A204.1 (cell line): ENCODE results near the gene KCND3.

Experiments used
- FAIRE-seq: peaks from 2 replicates; lab custom pipeline; 2012; peaks lifted over from hg19 to GRCh38; lab: Jason Lieb, UNC

KCND3 gene

GRCh38 chr1:111738436-111739193 lies 250.9 kb downstream of the KCND3 start:
- no peak for FAIRE-seq

DNA sequence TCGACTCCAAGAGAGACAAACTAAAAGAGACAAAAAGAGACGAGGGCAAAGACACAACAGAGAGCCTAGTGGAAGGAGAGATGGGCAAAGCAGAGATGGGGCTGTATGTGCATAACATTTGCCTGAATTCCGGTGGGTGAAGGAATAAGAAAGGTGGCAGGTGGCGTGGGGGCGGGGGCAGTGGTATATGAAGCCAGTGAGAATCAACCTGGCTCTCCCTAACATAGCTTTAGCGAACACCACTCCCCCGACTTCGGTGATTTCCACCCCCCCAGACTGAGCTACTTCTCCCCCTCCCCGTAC lies 251.4 kb downstream of the KCND3 start:
- no peak for FAIRE-seq

- FAIRE-seq = no peak
These were observed 252.0 kb downstream of the KCND3 start for GRCh38 chr1:111737216-111738132.

DNA sequence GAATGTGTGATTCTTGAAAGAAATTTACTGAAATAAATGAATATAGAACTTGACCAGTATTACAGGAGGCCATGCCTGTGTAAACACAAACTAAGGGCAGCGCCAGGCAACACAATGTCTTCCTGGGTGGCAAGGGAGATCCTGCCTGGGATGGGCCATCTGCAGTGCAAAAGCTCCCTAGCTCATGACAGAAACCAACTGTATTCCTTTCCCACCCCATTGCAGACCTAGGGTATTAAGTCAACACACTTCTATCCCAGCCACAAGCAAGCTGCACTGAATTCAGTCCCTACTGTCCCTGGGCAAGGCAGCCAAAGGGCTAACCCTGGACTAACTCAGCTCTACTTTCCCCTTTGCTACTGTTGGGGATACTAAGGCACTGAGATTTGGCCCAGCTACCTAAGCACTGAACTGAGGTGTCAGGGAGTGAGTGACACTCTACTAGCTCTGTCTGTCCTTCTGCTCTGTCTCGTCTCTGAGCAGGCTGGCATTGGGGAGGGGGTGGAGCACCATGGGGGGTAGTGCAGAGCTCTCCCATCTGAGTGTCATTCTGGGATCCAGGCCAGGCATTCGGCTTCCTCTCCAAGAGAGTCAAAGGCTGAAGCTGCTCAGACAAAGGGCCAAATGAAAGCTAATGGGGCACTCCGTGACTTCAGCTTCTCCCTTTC lies 252.8 kb downstream of the KCND3 start:
- no peak for FAIRE-seq

- FAIRE-seq = no peak
These were observed 253.5 kb downstream of the KCND3 start for GRCh38 chr1:111735858-111736544.

- FAIRE-seq = no peak
These were observed 254.1 kb downstream of the KCND3 start for GRCh38 chr1:111735321-111735720.

DNA sequence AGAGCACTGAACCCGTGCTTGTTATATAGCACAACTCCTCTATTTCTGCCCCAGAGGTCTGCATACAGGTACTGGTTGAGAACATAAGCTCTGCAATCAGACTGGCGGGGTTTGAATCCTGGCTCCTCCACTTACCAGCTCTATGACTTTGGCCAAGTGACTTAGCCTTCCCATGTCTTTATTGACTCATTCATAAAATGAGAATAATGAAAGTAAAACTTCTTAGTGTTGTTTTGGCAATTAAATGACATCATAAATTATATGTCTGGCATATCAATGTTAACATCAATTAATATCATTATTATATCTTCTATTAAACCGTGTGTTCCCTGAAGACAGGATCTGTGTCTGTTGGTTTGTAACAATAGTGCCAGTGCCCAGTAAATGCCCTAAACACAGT lies 254.6 kb downstream of the KCND3 start:
- no peak for FAIRE-seq

DNA sequence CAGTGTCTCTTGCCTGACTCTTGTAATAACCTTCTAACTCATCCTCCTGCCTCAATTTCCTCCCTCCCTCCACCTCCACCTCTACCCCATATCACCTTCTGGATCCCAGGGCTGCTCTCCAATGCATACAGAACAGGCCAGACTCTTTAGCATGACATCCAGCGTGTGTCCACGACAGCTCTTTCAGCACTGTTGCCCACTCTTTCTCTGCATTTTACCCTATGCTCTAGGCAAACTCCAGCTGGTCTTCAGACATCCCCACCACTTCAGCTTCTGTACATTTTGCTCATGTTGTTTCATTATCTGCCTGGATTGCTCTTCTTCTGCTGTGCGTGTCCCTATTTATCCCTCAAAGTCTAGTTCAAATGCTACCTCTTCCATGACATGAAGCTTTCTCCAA lies 255.0 kb downstream of the KCND3 start:
- FAIRE-seq = no peak

DNA sequence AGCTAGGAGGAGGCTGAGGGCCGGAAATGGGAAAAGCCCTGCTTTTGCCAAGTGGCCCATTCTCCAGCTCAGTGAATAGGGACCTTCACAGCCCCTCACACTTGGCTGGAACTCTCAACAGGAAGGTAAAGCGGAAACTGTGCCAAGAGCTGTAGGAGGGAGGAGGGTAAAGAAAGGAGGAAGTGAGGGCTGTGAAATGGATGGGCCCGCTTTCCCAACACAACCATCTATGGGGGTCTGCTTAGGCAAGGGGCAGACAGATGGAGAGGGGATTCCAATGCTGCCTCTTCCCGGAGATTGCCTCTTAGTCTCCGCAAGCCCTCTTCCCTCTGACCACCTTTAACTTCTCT lies 255.5 kb downstream of the KCND3 start:
- no peak for FAIRE-seq

DNA sequence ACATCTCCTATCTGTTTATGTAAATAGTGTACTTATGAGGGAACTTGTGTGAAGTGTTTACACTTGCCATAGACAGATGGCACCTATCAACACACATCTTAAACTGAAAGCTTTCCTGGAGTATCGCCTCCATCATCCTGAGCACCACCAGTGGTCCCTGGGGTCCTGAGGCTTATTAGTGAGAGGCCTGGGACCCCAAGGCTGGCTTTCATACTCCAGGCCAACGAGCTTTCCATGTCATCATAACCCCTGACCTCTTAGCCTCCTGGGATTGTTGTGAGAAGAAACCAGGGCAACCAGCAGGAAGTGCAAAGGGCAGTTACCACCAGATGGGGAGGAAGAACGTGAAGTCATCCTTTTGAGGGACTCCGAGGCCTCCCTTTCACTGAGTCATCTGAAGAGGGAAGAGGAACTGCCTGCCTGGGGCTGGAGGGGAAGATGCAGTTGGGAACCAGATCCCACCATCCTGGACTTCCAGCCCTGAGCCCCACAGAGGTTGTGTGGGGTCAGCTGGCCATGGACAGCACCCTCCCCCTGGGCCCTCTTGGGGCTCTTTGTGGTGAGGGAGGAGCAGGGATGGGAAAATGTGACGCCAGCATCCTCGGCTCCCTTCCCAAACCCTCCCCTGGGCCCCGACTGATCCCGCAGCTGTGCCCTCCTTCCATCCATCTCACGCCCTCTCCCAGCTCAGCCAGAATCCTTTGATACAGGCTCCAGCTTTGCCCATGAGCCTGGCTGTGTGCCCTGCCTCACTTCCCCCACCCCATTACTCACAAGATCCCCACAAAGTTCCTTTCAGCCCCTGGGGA lies 256.1 kb downstream of the KCND3 start:
- no peak for FAIRE-seq

- FAIRE-seq = no peak
These were observed 256.8 kb downstream of the KCND3 start for GRCh38 chr1:111732718-111733117.

GRCh38 chr1:111731956-111732355 lies 257.5 kb downstream of the KCND3 start:
- no peak for FAIRE-seq

GRCh38 chr1:111730706-111731105 lies 258.8 kb downstream of the KCND3 start:
- no peak for FAIRE-seq

DNA sequence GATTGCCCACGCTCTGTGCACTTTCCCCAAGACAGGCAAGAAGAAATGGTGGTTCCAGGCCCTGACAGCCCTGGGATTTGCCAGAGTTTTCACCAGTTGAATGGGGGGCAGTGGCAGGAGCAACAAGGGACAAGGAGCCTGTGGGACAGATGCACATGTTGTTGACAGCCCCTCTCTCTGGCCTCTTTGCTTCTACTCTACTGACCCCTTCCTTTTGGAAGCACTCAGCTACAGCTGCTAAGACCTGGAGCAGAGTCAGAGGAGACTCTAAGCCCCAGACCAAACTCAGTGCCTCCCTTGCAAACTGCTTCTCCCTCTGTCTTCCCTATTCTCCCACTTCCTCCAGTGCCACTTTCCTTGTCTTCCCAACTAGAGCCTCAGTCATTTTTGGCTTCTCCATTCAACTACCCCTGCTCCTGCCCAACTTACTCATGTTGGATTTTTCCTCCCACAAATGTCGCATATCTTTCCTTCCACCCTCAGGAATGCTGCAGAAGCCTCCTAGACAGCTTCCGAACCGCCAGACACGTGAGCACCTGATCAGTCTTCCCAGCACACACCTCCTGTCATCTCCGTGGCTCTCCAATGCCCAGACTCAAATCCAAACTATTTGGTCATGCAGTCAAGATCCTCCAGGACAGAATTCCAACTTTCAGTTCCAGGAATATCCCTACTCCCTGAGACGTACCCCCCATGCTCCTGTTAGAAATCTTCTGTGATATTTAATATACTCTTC lies 259.4 kb downstream of the KCND3 start:
- no peak for FAIRE-seq

- FAIRE-seq = no peak
These were observed 260.1 kb downstream of the KCND3 start for GRCh38 chr1:111729271-111729921.

DNA sequence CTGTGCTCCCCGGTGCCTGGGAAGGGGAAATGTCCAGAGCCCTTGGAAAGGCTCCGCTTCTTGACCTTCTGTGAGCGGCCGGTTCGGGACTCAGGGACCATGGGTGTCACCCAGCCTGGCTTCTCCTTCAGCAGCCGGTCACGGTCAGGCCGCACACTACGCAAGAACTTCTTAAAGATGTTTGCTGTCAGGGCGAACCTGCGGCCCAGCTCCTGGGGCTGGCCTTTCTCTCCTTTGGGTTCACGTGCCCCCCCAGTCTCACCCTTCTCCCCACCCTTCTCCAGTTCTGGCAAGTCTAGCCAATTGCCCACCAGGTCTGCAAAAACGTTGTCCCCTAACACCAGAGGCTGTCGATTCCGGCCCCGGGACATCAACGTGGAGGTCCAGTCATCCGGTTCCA lies 262.4 kb downstream of the KCND3 start:
- no peak for FAIRE-seq

GRCh38 chr1:111725192-111725591 lies 264.3 kb downstream of the KCND3 start:
- no peak for FAIRE-seq

GRCh38 chr1:111723871-111724270 lies 265.6 kb downstream of the KCND3 start:
- FAIRE-seq = no peak

GRCh38 chr1:111723091-111723806 lies 266.2 kb downstream of the KCND3 start:
- no peak for FAIRE-seq
